ENCODE results near the gene PBX1.

PBX1 gene

GRCh38 chr1:164755690-164756089, 196.7 kb downstream of the PBX1 start (continued):
- TF ChIP-seq BCL6B (tag by site-specific recombination; IDR thresholded peaks at IDR 0.05): no peak
- peak; percentile 43; the same call in 1 of the 2 replicates for TF ChIP-seq PRDM10 (tag by site-specific recombination; IDR thresholded peaks at IDR 0.05)
- no peak for TF ChIP-seq REST (tag by site-specific recombination; IDR thresholded peaks at IDR 0.05)
- TF ChIP-seq SP2 (tag by site-specific recombination; IDR thresholded peaks at IDR 0.05): no peak
- no peak for TF ChIP-seq ZNF266 (tag by site-specific recombination; IDR thresholded peaks at IDR 0.05; ENCODE audit: low read depth)
- no peak for TF ChIP-seq ZNF544 (tag by site-specific recombination; IDR thresholded peaks at IDR 0.05)
- no peak; the same call in 1 of the 2 replicates for TF ChIP-seq ZNF561 (tag by site-specific recombination; IDR thresholded peaks at IDR 0.05; ENCODE audit: borderline replicate concordance)
- TF ChIP-seq PATZ1 (tag by site-specific recombination; IDR thresholded peaks at IDR 0.05): no peak
- TF ChIP-seq ZBTB44 (tag by site-specific recombination; IDR thresholded peaks at IDR 0.05): peak; percentile 72; the same call in 1 of the 2 replicates
- no peak for TF ChIP-seq ELK4 (IDR thresholded peaks at IDR 0.05; ENCODE audit: borderline replicate concordance, low read depth, low read length)
- no peak for TF ChIP-seq YY1 (tag by site-specific recombination; IDR thresholded peaks at IDR 0.05)
- TF ChIP-seq MEIS1 (CRISPR knock-in tag; IDR thresholded peaks at IDR 0.05; ENCODE audit: borderline replicate concordance): no peak
- no peak for TF ChIP-seq ZNF558 (tag by site-specific recombination; IDR thresholded peaks at IDR 0.05)
- TF ChIP-seq HOXA7 (CRISPR knock-in tag; IDR thresholded peaks at IDR 0.05; ENCODE audit: borderline replicate concordance): no peak
- no peak for TF ChIP-seq ZNF704 (tag by site-specific recombination; IDR thresholded peaks at IDR 0.05)
- TF ChIP-seq ZNF670 (tag by site-specific recombination; IDR thresholded peaks at IDR 0.05; ENCODE audit: low read depth): no peak
- TF ChIP-seq ZNF747 (tag by site-specific recombination; IDR thresholded peaks at IDR 0.05): no peak
- 0 out of 2 replicates have a peak, but pooled peaks have one; percentile 27 for TF ChIP-seq ZBTB11 (tag by site-specific recombination; conservative IDR thresholded peaks at IDR 0.05; ENCODE audit: low read depth)
- TF ChIP-seq SETDB1 (IDR thresholded peaks at IDR 0.05; ENCODE audit: insufficient read length, low read length): no peak
- no peak for TF ChIP-seq FEZF1 (tag by site-specific recombination; IDR thresholded peaks at IDR 0.05)
- 0 out of 2 replicates have a peak, but pooled peaks have one; percentile 50 for TF ChIP-seq ZNF174 (tag by site-specific recombination; IDR thresholded peaks at IDR 0.05)
